ENCODE data around the gene ADORA1.

ADORA1 gene

GRCh38 chr1:203180611-203181330 lies 53.2 kb downstream of the ADORA1 start:
- DNase-seq (ENCODE audit: low spot score): no peak
- in situ Hi-C loops (cut with MboI; ENCODE audit: low pct_unique_long_range_greater_than_20kb, low sequenced_read_pairs, unreplicated experiment): no loop called here

GRCh38 chr1:203181586-203182386 lies 54.3 kb downstream of the ADORA1 start:
- in situ Hi-C loops (cut with MboI; ENCODE audit: low pct_unique_long_range_greater_than_20kb, low sequenced_read_pairs, unreplicated experiment): no loop called here
- DNase-seq (ENCODE audit: low spot score): no peak
- no peak for TF ChIP-seq CTCF (IDR thresholded peaks at IDR 0.05; ENCODE audit: extremely low read depth, insufficient read depth, missing control alignments)

More at GRCh38 chr1:203180611-203181330, 53.2 kb downstream of the ADORA1 start:
- TF ChIP-seq CTCF (IDR thresholded peaks at IDR 0.05; ENCODE audit: extremely low read depth, insufficient read depth, missing control alignments): no peak

- in situ Hi-C loops (cut with MboI; ENCODE audit: low pct_unique_long_range_greater_than_20kb, low sequenced_read_pairs, unreplicated experiment): no loop called here
- no peak for DNase-seq (ENCODE audit: low spot score)
- no peak for TF ChIP-seq CTCF (IDR thresholded peaks at IDR 0.05; ENCODE audit: extremely low read depth, insufficient read depth, missing control alignments)
Observed at GRCh38 chr1:203182387-203182953, 54.9 kb downstream of the ADORA1 start.

- in situ Hi-C loops (cut with MboI; ENCODE audit: low pct_unique_long_range_greater_than_20kb, low sequenced_read_pairs, unreplicated experiment): no loop called here
- DNase-seq (ENCODE audit: low spot score): no peak
- no peak for TF ChIP-seq CTCF (IDR thresholded peaks at IDR 0.05; ENCODE audit: extremely low read depth, insufficient read depth, missing control alignments)
Observed at GRCh38 chr1:203183828-203184227, 56.3 kb downstream of the ADORA1 start.

GRCh38 chr1:203184467-203184866 lies 56.9 kb downstream of the ADORA1 start:
- TF ChIP-seq CTCF (IDR thresholded peaks at IDR 0.05; ENCODE audit: extremely low read depth, insufficient read depth, missing control alignments): no peak
- DNase-seq (ENCODE audit: low spot score): no peak
- in situ Hi-C loops (cut with MboI; ENCODE audit: low pct_unique_long_range_greater_than_20kb, low sequenced_read_pairs, unreplicated experiment): no loop called here

- in situ Hi-C loops (cut with MboI; ENCODE audit: low pct_unique_long_range_greater_than_20kb, low sequenced_read_pairs, unreplicated experiment): no loop called here
- DNase-seq (ENCODE audit: low spot score): no peak
- no peak for TF ChIP-seq CTCF (IDR thresholded peaks at IDR 0.05; ENCODE audit: extremely low read depth, insufficient read depth, missing control alignments)
Observed at GRCh38 chr1:203185061-203185461, 57.5 kb downstream of the ADORA1 start.

All from GM13977 (cell line).